Hepatocyte (in vitro differentiated cells): Measurements from ENCODE around the gene TLNRD1.

ENCODE experiments used
- CTCF ChIP-seq: fragments of 200-600 bp; sonication (generic); IDR thresholded peaks from 2 replicates; pipeline ENCODE4 v1.5.1; 2016; ENCODE audit warnings: antibody characterized with exemption, mild to moderate bottlenecking; ENCODE audit not compliant: poor library complexity
- EZH2phosphoT487 ChIP-seq: fragments of 200-600 bp; sonication (generic); IDR thresholded peaks from one replicate; pipeline ENCODE4 v1.6.1; 2018; ENCODE audit warnings: antibody characterized with exemption, mild to moderate bottlenecking, low read depth, moderate library complexity; ENCODE audit not compliant: unreplicated experiment, severe bottlenecking

GRCh38 chr15:80967451-80967850 lies 33.3 kb upstream of the TLNRD1 start:
- TF ChIP-seq CTCF (no peak), EZH2phosphoT487 (no peak)
